ENCODE data around the gene PPP2R3C. TPM values are rescaled to one million over a fixed set of nuclear protein-coding genes. Genes with fewer than 3 reads are reported as not detected.

The PPP2R3C gene
- total RNA-seq, 2 experiments from 2014 or later = 38.2 to 40.7 TPM

- Mint-ChIP-seq H3K36me3 (ENCODE audit: low read depth) (peaks cover 18% of the 10 kb centered on the region), H3K9me3 (no peaks in the 10 kb centered on the region), H3K4me3 (no peak overlapping the region), H3K4me1 (ENCODE audit: low read depth) (peaks cover 9% of the 10 kb centered on the region), H3K27ac (no peak overlapping the region), H3K27me3 (no peaks in the 10 kb centered on the region)
- no peak for ATAC-seq
- no peak for TF ChIP-seq CTCF (IDR thresholded peaks at IDR 0.05)
- intact Hi-C loops (cut with micrococcal nuclease) = no loop called here
- no peak for DNase-seq
- CTCF ChIA-PET = no interaction called here
- POLR2A ChIA-PET = no interaction called here
Measured at GRCh38 chr14:35052637-35053036, 69.2 kb downstream of the PPP2R3C start.

- DNase-seq (no peak), ATAC-seq (no peak)
- H3K36me3 Mint-ChIP-seq (ENCODE audit: low read depth) = peaks cover 17% of the 10 kb centered on the region
- CTCF ChIA-PET = no interaction called here
- POLR2A ChIA-PET = no interaction called here
- no peak overlapping the region for H3K27ac Mint-ChIP-seq
- H3K4me3 Mint-ChIP-seq = no peak overlapping the region
- H3K9me3 Mint-ChIP-seq = no peaks in the 10 kb centered on the region
- peaks cover 12% of the 10 kb centered on the region for H3K4me1 Mint-ChIP-seq (ENCODE audit: low read depth)
- TF ChIP-seq CTCF (IDR thresholded peaks at IDR 0.05) = no peak
- intact Hi-C loops (cut with micrococcal nuclease) = no loop called here
- H3K27me3 Mint-ChIP-seq = no peaks in the 10 kb centered on the region
Measured at GRCh38 chr14:35051796-35052195, 70.0 kb downstream of the PPP2R3C start.

- Mint-ChIP-seq H3K27me3 (no peaks in the 10 kb centered on the region), H3K27ac (peak overlapping the region; percentile 46), H3K36me3 (ENCODE audit: low read depth) (peaks cover 17% of the 10 kb centered on the region), H3K9me3 (no peaks in the 10 kb centered on the region), H3K4me1 (ENCODE audit: low read depth) (peaks cover 14% of the 10 kb centered on the region), H3K4me3 (no peak overlapping the region)
- ChIA-PET CTCF (interaction anchor here (0.9 kb wide), 1 partner anchor 10 kb away, joined by 4 read pairs; no protein-coding TSS in a partner anchor), POLR2A (no interaction called here)
- intact Hi-C loops (cut with micrococcal nuclease) = no loop called here
- no peak for DNase-seq
- ATAC-seq = no peak
- no peak for TF ChIP-seq CTCF (IDR thresholded peaks at IDR 0.05)
Measured at GRCh38 chr14:35050652-35051051, 71.1 kb downstream of the PPP2R3C start.

GRCh38 chr14:35047976-35048513 lies 73.7 kb downstream of the PPP2R3C start:
- no peak for ATAC-seq
- Mint-ChIP-seq H3K27me3 (no peaks in the 10 kb centered on the region), H3K4me1 (ENCODE audit: low read depth) (peaks cover 22% of the 10 kb centered on the region), H3K9me3 (no peaks in the 10 kb centered on the region), H3K36me3 (ENCODE audit: low read depth) (peaks cover 16% of the 10 kb centered on the region), H3K27ac (no peak overlapping the region), H3K4me3 (peak overlapping the region; percentile 83)
- POLR2A ChIA-PET = interaction anchor here (1.1 kb wide), 1 partner anchor 354 kb away, joined by 3 read pairs; no protein-coding TSS in a partner anchor
- DNase-seq = no peak
- intact Hi-C loops (cut with micrococcal nuclease) = loop anchor here (5.0 to 10.0 kb wide), 2 partner anchors 66 to 367 kb away; partner anchors contain the start of gene SRP54
- CTCF ChIA-PET = no interaction called here
- no peak for TF ChIP-seq CTCF (IDR thresholded peaks at IDR 0.05)

GRCh38 chr14:35046751-35047536 lies 74.8 kb downstream of the PPP2R3C start:
- Mint-ChIP-seq H3K4me1 (ENCODE audit: low read depth) (peaks cover 25% of the 10 kb centered on the region), H3K9me3 (no peaks in the 10 kb centered on the region), H3K4me3 (peak overlapping the region; percentile 83), H3K27me3 (no peaks in the 10 kb centered on the region), H3K27ac (peak overlapping the region; percentile 97), H3K36me3 (ENCODE audit: low read depth) (peaks cover 16% of the 10 kb centered on the region)
- ChIA-PET POLR2A (interaction anchor here (0.6 to 2.0 kb wide), 16 partner anchors 9 to 355 kb away, joined by 3 to 19 read pairs (median 4); partner anchors contain the start of genes BAZ1A, PPP2R3C, PRORP and SRP54), CTCF (interaction anchor here (0.8 to 1.6 kb wide), 5 partner anchors 10 to 375 kb away, joined by 3 read pairs; no protein-coding TSS in a partner anchor)
- intact Hi-C loops (cut with micrococcal nuclease) = loop anchor here (5.0 to 10.0 kb wide), 2 partner anchors 65 to 368 kb away; partner anchors contain the start of gene SRP54
- DNase-seq (peak; percentile 63), ATAC-seq (peak; percentile 17)
- TF ChIP-seq CTCF (IDR thresholded peaks at IDR 0.05) = no peak

All from activated CD8-positive, alpha-beta T cell treated with anti-CD3 and anti-CD28 coated beads for 36 hours (primary cell).